WI38 (cell line): ENCODE data around the gene BTBD16.

Experiments
- H3K4me3 ChIP-seq: 2 replicates; pipeline ENCODE4 v1.5.1; 2011; ENCODE audit warnings: low read depth, mild to moderate bottlenecking, control low read depth, low read length
- CTCF ChIP-seq: IDR thresholded peaks from 2 replicates; pipeline ENCODE4 v1.5.1; 2012; ENCODE audit warnings: low read depth, mild to moderate bottlenecking, control low read depth, low read length

Gene BTBD16

GRCh38 chr10:122295451-122295809 lies 24.3 kb downstream of the BTBD16 start:
- TF ChIP-seq CTCF = no peak

GRCh38 chr10:122296363-122297120 lies 25.4 kb downstream of the BTBD16 start:
- no peak for TF ChIP-seq CTCF
- no peak overlapping the region for H3K4me3 ChIP-seq

More at GRCh38 chr10:122295451-122295809, 24.3 kb downstream of the BTBD16 start:
- H3K4me3 ChIP-seq = no peak overlapping the region

GRCh38 chr10:122297583-122297982 lies 26.5 kb downstream of the BTBD16 start:
- TF ChIP-seq CTCF = no peak
- no peak overlapping the region for H3K4me3 ChIP-seq

GRCh38 chr10:122298206-122298597 lies 27.1 kb downstream of the BTBD16 start:
- H3K4me3 ChIP-seq = no peak overlapping the region
- TF ChIP-seq CTCF = no peak

- TF ChIP-seq CTCF = peak; percentile 90
- H3K4me3 ChIP-seq = no peak overlapping the region
These were observed 27.7 kb downstream of the BTBD16 start for GRCh38 chr10:122298598-122299301.

- H3K4me3 ChIP-seq = no peak overlapping the region
- no peak for TF ChIP-seq CTCF
These were observed 28.5 kb downstream of the BTBD16 start for GRCh38 chr10:122299423-122300075.
